SH-SY5Y (cell line): ENCODE results near the gene ZNF701.

Source experiments
- GATA2 ChIP-seq: IDR thresholded peaks from 2 replicates; pipeline ENCODE4 v1.6.1; 2011; ENCODE audit warnings: mild to moderate bottlenecking, low read depth, low read length
- GATA3 ChIP-seq: IDR thresholded peaks from 2 replicates; pipeline ENCODE4 v1.6.1; 2011; ENCODE audit warnings: low read depth, mild to moderate bottlenecking, low read length, moderate library complexity

GRCh38 chr19:52601025-52601973 is 31.2 kb downstream of the ZNF701 start:
- TF ChIP-seq GATA2 (no peak), GATA3 (no peak)
